Putamen (tissue), 1 donor: ENCODE results near the gene TTLL11.

ENCODE experiments used
- DNase-seq: peaks from one replicate; pipeline ENCODE4 v3.0.0-alpha.2; 2016; ENCODE audit warnings: low spot score

Gene TTLL11

DNA sequence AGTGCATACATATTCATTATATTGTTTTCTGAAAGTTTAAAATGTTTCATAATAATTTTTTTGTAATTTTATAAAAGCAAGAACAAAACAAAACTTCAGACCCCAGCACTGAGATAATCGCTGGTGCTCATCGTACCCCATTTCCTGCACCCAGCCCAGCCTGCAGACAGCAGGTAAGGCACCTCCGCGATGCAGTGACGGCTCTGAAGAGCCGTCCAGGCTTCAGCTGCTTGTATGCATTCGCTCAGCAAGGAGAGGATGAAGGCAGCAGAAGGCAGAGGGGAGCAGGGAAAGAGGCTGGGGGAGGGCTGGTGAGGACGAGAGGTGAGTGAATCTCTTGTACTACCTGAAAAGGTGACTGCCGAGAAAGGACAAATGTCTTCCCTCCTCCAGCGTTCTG is 153.5 kb downstream of the TTLL11 start:
- no peak for DNase-seq

DNA sequence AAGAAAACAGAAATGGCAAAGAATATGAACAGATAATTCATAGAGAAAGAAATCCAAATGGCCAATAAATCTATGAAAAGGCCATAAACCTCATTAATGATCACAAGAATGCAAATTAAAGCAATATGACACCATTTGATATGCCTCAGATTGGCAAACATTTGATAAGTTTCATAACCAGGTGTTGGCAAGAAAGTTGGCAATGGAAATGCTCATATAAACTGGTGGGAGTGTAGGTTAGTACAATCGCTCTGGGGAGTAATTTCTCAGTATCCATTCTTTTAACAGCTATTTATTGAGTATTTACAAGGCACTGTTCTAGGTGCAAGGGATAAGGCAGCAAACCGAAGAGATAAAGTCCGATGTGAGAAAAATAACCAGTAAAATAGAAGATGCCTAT is 154.5 kb downstream of the TTLL11 start:
- no peak for DNase-seq

DNA sequence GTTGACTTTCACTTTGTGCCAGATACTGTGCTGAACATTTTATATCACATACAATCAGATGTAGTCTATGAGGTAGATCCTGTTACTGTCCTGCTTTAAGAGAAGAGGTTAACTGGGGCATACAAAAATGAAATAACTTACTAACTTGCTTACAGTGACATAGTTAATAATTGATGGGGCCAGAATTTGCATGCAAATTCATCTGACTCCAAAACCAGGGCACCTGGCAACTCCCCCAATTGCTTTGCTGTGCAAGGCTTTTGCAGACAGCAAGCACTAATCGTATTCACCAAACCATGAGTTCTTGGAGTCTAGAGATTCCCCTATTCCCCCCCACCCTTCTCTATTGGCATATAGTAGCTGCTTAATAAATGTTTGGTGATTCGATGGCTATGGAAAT is 155.9 kb downstream of the TTLL11 start:
- no peak for DNase-seq

DNA sequence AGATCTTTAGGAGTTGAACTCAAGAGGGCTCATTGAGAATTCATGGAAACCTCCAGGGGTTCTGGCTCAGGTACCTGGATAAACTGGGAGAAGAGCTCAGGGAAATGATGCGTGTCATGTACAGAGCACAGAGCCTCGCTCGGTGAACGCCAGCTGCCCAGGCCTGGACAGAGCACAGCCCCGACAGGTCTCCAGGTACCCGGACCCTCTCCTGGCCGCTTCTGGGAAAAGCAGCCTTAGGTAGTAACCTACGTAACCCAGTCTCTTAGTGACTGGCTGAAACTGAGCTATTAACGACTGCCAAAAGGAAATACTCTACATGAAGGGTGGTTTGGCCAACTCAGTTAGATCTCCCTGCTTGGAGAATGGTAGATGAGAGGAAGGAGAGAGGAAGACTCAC is 157.4 kb downstream of the TTLL11 start:
- DNase-seq: no peak

DNA sequence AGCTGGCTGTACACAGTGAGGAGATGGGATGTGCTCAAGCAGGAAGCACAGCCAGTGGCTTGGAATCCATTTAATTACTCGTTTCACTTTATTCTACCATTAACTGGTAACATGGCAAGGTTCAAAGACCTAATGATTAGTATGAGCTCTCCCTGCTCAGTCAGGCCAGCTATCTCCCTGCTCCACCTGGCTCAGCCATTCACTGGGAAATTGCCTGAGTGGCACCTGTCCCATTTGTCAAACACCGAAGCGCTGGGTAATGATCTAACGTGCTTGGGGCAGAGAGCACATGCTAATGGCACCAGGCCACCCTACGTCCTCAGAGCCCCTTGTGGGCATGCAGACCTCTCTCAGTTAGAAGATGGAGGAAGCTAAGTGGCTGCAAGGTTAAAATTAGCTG is 162.2 kb downstream of the TTLL11 start:
- no peak for DNase-seq

DNA sequence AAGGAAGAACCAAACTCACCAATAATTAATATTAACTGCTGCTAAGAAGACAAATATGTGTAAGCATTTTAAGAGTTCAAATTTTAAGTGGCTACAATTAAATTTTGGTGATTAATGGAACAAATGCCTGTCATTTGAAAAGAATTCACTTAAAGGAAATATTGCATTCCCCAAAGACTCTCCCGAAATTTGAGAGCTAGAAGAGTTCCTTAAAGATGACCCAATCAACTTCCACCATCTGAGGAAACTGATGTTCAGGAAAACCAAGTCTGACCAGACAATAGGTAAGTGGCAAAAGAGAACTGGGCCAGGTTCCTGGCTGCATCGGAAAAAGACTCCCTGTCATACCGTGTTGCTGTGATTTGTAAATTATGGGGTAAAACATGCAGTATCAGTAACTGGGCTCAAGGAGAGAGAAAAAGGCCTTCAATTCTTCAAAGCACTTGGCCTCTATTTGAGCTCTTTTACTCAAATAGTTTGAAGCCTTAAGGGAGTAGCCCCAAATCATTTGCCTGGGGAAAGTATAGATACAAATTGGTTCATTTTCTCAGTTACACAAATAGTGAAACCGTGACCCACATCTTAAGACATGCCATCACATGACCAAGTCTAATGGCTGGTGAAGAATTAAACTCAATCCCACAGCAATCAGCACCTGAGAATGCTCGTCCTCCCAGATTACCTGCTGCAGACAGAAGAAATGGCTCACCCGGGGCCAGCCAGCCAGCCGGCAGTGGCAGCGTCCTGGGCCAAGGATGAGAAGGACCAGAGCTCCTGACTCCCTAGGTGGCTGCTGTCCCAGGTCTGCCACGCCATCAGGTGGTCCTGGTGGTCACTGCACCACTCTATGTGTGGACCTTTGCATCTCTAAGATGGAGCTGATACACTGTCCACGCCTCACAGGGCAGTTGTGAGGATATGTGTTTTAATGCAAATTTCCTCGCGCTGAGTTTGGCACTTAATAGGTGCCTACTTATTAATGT is 162.9 kb downstream of the TTLL11 start:
- DNase-seq: no peak

DNA sequence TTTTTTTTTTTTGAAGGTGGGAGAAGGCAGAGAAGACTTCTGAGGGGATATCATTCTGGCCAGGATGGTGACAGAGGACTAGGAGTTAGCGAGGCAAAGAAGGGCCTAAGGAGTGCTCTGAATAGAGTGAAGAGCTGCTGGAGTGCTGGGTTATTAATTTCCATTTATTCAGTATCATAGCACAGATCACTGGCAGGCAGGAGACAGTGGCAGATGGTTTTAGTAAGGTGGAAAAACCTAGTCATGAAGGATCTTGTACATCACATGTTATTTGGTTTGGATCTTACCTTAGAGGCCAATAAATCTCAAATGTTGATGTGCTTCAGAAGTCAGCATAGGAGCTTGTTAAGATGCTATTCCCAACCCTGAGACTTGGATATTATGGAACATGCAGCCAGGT is 165.5 kb downstream of the TTLL11 start:
- no peak for DNase-seq

DNA sequence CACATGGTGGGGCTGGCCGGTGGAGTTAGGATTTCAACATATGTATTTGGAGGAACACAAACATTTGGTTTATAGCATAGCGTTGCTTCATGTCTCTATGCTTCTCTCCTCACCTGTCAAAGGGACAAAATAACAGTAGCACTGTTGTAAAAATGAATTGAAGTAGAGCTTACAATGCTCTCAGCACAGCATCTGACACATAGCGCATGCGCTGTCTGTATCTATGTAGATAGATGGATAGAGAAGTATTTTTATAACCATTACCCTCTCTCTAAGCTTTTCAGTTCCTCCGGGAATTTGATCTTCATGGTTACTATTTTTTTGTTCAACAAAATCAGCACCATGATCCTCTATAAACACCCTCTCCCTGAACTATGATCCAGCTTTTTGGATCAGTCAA is 166.0 kb downstream of the TTLL11 start:
- DNase-seq: peak; percentile 26

DNA sequence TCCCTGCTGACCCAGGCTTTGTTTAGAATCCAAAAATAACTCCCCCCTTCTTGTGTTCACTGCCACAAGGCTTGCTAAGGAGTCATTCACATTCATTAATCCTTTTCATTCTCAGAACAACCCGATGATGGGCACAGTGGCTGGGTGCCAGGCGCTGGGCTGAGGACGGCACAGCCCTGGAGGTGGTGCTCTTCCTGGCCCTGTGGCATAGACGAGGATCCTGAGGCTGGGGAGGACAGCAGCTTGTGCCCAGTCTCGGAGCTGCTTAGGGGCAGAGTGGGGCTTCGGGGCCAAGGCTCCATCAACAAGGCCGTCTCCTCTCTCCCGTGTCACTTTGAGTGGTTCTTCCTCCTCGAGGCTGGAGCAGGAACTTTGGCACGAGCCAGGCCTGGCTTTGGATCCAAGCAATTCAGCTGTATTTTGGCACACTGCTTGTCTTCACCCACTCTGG is 166.7 kb downstream of the TTLL11 start:
- DNase-seq: peak; percentile 25

DNA sequence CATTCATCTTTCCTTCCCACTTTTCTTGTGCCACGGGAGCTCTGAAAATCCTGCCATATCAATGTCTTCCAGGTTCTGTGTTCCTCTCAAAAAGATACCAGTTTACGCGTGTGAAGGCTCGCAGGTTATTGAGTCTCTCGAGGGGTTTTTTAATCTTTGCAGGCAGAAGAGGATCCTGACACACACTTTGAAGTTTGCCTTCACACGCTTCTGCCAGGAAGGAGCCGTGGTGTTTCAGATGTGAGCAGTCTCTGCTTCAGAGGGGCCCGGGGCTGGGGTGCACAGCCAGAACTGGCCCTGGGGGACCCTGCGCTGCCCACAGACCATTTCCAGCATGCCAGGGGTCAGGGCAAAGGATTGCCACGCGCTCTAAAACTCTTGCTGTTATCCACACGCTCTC is 167.2 kb downstream of the TTLL11 start:
- DNase-seq: no peak

DNA sequence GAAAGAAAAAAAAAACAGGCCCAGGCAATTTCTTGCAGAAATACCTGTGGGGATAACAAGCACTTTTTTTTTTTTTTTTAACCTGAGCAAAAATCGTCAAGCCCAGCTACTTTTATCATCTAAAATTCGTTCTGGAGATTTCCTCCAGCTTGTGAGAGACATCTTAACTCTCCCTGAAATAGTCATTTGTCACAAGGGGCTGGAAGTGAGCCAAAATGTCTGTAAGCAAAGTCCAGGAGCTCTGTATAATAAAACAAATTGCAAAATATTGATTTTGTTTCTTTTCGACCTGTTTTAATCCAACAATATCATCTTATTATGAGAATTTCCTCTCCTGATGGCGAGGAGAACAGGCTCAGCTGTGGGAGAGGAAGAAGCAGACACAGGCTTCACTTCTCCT is 168.4 kb downstream of the TTLL11 start:
- no peak for DNase-seq

DNA sequence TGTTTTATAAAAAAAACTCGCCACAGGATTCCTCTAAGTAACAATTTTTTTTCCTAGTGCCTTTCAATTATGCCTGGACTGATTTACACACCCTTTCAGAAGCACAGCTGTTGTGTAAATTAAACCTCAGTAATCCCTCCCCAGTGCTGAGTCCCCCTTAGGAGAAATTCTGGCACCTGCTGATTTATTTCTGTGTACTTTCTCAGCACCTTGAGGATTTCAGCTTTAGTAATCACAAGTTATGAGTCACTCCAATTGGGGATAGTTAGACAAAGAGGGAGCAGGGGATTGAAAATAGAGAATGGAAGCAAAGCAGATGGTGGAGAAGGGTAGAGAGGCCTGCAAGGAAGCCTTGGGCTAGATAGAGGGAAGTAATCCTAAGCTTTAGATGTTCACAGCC is 171.7 kb downstream of the TTLL11 start:
- DNase-seq: no peak

DNA sequence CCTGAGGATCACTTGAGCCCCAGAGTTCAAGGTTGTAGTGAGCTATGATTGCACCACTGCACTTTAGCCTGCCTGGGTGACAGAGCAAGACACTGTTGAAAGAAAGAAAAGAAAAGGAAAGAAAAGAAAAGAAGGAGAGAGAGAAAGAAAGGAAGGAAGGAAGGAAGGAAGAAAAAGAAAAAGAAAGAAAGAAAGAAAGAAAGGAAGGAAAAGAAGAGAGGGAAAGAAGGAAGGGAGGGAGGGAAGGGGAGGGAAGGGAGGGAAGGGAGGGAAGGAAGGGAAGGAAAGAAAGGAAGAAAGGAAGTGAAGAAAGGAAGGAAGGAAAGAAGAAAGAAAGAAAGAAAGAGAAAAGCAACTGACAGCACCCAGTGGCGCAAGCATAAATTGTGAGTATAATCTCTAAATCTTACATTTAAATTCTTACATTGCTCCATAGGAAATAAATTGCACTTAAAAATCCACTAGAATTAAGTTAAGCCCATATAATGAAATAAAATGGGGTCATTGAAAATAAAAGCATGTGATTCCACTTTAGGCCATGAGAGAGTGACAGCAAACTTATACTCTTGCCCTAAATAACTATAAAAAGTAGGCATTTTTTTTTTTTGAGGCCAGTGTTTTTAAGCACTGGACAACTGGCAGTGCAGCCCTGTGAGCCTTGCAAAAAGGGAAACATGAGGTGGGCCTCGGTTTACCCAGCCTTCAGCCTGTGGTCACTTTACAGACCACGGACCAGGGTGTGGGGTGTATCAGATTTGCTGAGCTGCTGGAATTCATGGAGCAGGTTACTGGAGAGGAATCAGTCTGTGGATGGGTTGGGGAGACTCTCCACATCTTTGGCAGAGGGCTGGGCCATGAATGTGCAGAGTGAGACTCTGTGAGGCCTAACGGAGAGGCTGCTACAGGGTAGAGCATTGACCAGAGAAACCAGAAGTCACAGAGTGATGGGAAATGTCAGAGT is 175.5 kb downstream of the TTLL11 start:
- DNase-seq: no peak

DNA sequence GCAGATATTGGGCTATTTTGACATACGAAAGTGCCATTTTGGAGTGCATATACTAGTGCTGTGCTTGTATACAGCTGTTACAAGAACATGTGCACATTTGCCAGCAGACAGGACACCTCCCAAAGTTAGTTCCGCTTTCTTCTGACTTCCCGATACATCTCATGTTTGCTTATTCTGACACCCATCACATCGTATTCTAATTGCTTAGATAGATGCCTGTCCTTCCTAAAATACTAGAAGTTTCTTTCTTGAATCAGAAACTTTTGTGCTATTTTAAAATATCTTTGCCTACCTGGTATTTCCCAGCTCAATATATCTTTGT is 177.8 kb downstream of the TTLL11 start:
- no peak for DNase-seq

DNA sequence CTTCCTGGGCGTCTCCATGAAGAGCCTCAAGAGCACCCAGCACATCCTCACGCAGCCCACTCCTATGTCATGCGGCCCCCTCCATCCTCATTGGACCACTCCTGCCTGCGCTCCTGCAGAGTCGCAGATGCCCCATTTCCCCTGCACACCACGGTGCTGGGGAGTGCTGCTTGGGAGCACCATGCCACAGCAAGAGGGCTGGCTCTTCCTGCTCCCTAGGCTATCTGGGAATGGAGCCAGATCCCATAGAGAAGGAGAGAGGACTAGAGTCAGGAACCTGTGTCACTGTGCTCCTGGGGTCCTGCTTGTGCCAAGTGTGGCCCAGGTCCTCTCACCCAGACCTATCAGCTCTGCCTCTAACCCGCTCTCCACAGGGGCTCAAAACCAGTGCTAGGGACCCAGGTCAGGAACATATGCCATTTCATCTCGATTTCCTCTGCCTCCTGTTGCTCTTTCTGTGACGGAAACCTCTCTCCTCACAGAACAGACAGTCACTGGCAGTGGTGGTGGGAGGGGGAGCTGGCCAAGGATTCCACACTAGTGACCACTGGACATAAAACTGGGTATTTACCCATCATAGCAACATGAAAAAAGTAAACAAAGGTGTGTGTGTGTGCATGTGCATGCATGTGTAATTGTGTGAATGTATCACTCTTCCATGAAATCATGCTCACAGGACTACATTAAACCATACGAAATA is 178.4 kb downstream of the TTLL11 start:
- no peak for DNase-seq

DNA sequence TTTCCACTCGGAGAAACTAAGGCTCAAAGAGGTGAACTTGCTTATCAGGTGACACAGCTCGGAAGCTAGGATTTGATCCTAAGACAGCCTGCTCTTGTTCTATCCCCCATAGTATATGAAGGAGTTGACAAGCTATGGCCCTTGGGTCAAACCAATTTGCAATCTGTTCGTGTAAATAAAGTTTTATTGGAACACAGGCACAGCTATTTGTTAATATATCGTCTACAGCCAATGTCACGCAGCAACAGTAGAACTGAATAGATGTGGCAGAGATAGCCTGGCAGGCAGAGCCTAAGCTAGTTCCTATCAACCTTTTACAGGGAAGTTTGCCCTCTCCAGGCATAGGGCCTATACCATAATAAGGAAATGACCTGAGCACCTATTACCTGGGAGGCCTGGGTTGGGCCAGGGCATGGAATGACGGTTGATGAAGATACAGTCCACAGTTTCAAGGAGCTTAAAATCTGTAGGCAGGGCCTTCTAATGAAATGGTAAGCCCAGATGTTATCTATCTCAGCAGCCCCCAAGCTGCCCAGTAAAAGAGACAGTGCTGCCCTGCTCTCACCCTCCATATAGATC is 179.0 kb downstream of the TTLL11 start:
- no peak for DNase-seq

DNA sequence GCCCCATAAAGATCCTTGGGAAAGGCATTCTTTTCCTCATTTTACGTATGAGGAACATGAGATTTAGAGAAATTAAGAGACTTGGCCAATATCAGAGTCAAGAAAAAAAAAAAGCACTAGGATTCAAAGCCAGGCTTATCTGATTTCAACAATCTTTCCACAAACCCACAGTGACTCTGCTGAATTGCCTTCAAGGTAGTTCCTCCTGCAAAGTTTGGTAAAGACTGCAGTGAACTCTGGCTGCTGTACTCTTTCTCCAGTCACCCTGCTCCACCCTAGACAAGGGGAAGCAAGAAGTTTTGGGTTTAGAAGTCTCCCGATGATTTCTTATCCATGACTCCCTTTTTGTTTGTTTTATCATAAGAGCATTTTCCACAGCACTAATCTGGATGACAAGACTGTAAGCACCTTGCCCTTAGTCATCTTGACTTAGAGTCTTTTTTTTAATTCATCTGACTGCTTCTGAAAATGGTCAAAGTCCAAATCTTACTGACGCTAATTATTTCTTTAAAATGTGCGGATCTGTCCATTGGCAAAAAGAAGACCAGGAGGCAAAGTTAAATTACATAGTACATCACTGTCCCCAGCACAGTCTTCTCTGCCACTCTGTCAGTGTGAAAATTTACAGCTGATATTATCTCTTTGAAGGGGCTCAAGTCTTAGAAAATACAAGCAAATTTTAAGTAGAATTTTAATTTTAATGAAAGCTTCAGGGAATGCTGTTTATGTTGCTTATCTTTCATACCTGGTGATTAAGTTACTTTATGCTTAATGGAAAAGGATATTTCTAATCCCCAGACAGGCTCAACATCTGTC is 180.1 kb downstream of the TTLL11 start:
- no peak for DNase-seq

DNA sequence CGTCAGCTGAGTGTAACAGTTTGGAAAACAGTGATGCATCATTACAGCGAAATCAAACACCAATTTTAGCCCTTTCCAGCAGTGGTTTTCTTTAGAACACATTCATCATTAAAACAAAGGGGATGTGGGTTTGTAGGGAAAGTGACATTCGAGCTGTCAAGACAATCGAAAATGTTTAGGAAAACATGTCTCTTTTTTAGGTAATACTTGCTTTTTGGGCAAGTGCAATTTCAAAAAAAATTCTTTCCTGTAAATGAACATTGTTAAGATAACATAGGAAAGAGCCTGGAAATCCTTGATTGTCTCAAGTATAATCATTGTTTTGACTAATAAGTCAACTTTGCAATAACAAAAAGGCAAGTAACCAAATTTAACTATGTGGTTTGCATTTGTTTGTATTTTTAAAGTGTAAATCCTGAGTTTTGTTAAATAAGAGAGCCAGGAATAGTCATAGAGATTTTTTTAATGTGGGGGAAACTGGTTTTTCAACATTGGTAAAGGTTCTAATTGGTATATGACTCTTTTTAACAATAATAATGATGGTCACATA is 182.5 kb downstream of the TTLL11 start:
- DNase-seq: no peak

DNA sequence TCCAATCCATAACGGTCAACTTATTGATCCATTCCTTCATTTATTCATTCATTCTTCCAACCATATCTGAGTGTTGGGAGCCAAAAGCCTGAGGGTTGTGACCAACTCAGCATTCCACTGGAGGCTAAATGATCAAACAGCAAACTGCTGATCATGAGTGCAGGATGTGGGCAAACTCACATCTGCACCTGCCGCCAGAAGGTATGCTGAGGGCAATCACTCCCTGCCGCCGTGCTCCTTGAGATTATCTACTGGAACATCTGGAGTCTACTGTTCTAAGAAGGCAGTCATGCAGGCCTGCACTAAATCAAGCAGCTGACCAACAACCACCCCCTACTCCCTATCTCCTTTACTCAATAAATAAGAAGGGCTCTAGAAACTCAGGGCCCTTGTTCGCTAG is 184.0 kb downstream of the TTLL11 start:
- DNase-seq: no peak

DNA sequence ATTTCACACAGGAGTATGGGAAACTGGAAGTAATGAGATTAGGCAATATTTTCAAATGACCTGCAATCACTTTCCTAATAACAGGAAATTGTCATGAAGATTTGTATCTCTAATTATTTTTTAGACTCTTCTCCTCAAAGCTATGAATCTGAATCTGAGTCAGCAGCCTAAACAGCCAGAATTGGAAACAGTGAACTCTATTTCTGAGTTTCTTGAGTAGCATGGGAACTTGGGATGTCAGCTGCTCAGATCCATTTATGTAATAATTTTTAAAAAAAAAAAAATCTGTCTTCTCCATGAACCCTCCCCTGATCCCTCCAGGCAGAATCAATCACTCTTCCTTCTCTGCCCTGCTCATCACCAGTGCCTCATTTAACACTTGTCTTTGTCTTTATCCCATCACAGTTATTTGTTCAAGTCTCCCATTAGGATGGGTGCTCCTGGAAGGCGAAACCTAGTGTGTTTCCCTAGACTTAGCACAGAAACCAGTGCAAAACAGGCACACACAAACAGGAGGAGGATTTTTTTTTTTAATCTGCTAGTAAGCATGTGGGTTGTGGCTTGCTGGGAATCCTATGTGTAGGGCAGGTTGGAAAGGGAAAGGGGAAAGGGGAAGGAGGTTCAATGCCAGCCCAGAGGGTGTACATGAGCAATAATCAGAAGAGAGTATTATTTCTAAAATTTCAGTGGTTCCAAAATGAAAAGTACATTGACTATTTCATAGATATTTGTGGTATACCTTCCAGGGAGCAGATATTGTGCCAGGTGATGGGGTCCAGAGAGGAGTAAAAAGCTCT is 186.8 kb downstream of the TTLL11 start:
- peak; percentile 64 for DNase-seq
